EH (cell line): Measurements from ENCODE around the gene PALD1.

ENCODE experiments used
- DNase-seq: peaks from one replicate; pipeline ENCODE4 v3.0.0-alpha.2; 2015; ENCODE audit warnings: low read depth

Gene PALD1

DNA sequence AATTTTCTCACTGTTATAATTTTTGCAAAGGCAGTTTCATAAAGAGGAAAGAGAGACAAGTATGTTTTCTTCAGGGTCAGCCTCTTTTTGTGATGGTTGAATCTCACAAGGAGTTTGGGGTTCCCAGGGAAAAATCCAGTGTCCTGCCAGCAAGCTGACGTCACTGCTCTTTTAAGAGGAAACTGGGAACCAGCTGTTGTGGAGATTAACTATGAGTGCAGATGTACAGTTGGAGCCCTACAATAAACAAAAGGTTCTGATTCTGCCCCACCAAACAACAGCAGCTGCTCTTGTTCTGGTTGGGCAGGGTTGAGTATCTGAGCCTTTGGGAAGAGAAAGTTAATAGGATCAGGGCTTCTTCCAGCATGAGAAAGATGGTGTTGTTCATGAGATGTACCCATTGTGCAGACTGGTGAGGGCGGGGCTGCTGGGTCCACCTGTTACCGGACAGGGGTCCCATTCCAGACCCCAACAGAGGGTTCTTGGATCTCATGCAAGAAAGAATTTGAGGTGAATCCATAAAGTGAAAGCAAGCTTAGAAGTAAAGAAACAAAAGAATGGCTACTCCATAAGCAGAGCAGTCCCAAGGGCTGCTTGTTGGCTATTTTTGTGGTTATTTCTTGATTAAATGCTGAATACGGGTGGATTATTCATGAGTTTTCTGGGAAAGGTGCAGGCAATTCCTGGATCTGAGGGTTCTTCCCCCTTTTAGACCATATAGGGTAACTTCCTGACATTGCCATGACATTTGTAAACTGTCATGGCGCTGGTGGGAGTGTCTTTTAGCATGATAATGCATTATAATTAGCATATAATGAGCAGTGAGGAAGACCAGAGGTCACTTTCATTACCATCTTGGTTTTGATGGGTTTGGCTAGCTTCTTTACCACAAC lies 111.4 kb downstream of the PALD1 start:
- DNase-seq, result peak; percentile 13

DNA sequence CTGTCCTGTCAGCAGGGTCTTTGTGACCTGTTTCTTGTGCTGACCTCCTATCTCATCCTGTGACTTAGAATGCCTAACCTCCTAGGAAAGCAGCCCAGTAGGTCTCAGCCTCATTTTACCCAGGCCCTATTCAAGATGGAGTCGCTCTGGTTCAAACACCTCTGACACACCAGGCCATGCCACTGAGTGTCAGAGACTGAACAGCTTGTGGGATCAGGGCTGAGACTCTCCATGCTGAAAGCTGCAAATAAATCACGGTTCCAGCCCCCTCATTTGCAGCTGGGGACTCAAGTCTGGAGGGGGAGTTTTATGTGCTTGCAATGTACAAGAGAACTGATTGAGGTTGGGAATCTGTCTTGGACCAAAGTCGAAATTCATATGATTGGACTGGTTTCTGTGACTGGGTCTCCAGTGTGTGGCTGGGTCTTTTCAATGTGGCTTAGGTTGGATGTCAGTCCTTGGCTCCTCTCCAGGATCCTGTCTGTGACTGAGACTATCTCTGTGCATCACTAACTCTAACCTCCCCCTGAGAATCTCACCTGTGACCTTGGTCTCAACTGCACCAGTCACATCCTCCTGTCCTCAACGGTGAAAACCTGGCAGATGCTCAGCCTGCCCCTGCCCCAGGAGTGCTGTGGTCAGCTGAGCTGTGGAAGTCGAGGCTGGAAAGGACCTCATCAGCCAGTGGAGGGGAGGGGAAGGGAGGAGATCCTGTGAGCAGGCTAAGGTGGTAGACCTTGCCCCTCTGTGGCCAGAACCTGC lies 112.3 kb downstream of the PALD1 start:
- DNase-seq, result no peak

DNA sequence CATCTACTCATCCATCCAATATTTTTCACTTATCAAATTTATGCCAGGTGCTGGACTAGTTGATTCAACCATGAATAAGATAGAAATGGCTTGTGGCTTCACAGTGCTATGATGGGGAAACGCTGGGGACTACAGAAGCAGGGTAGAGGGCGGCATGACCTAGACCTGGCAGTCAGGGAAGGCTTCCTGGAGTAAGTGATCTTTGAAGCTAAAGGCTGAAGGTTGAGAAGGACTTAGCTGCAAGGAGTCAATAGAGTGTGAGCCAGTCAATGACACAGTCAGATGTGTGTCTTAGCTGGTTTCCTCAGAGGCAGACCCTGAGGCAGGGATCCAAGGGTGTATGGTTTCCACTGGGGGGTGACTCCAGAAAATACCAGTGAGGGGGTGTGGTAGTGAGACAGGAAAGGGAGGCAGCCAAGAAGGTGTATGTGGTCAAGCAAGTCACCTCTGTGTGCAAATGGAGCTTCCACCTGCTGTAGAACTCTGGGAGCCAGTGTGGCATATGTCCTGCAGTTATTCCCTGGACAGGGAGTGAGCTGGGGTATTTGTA lies 113.7 kb downstream of the PALD1 start:
- no peak for DNase-seq

DNA sequence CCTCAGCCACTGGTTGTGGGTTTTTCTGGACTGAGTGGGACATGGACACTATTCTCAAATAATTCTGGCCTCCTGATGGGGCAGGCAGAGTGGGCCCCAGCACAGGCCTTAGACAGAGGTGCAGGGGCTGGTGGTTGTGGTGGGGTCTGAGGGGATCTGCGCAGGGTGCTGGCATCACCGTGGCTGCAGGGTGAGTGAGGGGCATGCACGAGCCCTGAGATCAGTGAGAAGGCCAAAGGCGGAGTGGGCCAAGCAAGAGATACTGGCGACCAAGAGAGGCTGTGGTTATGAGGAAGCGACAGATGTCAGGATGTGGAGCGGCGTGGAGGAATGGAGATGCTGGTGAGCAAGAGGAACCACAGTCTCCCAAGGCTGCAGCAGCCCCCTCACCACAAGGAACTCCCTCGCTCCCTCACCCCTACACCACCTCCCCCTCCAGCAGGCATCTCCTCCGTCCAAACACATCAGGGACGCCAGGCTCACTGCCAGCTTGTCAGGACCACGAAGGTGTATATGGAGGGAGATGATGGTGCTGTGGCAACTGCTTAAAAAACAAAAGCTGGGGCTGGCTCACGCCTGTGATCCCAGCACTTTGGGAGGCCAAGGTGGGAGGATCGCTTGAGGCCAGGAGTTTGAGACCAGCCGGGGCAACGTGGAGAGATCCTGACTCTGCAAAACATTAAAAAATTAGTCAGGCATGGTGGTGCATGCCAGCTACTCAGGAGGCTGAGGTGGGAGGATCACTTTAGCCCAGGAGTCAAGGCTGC lies 114.4 kb downstream of the PALD1 start:
- no peak for DNase-seq

DNA sequence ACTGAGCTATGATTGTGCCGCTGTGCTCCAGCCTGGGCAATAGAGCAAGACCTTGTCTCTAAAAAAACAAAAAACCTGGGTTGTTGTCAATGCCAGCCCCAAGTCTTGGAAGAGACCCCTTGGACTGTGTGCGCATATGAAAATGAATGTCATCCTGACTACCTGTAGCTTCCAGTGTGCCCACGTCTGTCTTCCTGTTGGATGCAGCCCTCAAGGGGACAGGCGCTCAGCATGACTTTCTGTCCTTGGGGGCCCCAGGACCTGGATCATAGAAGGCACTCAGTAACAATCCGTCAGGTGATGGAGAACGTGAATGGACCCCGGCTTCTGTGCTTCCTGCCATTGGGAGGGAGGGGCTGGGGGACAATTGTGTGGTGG lies 114.9 kb downstream of the PALD1 start:
- no peak for DNase-seq

DNA sequence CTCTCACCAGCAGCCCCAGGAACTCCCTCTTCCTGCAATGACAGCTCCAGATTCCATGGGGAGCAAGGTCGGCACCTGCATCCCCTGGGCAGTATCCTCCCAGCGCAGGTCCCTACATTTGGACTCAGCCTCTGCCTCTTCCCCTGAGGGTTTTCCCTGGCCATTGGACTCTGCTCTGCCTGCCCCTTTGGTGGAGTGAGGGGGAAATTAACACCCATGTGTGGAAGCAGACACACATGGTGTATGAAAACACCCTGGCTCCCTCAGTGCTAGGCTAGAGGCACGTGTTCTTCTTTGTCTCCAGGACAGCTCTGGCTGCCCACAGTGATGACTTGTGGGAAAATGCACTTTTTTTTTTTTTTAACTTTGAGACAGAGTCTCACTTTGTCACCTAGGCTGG lies 115.6 kb downstream of the PALD1 start:
- DNase-seq, result no peak

DNA sequence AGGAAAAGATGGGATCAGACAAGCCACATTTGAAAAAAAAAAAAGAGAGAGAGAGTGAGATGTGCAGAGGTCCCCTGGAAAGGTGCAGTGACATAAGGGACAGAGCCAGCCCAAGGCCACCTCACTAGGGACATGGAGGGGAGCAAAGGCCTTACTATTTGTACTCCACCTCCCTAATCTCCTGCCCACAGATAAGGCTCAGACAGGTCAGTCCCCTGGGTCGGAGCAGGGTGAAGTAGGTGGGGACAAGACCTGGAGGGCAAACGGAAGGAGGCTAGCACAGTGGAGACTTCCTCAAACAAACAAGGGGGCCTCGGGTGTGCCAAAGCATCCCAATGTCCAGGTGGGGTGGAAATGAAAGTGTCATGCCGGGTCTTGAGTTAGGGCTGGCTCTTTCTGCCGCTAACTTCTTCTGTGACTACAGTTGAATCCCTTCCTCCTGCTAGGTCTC lies 117.0 kb downstream of the PALD1 start:
- no peak for DNase-seq

DNA sequence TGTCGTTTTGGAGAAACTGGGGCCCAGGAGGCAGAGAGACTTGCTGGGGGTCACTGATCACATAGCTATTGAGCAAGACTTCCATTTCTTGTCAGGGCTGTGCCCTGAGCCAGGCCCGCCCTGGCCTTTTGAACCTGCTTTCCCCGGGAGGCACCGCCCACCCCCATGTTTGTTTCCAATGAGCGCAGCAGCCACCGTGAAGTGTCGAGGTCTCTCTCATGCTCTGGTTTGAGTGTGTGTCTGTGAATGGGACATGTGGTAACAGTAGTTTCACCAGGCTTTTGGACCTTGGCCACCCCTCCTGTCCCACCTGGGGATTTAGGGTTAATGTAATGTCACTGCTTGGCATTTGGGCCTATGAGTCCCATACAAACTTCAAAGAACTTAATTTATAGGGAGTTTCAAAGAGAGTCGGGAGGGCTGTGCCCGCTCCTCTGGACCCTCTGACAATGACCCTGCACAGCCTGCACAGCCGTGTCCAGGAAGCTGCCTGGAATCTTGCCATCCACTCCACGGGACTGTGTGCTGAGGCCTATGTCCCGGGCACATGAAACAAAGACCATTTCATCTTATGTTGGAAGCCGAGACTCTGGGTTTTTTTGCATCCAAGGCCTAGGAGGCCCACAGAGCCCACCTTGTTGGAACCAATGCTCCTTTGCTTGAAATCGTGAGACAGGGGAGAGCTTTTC lies 117.7 kb downstream of the PALD1 start:
- DNase-seq, result no peak

DNA sequence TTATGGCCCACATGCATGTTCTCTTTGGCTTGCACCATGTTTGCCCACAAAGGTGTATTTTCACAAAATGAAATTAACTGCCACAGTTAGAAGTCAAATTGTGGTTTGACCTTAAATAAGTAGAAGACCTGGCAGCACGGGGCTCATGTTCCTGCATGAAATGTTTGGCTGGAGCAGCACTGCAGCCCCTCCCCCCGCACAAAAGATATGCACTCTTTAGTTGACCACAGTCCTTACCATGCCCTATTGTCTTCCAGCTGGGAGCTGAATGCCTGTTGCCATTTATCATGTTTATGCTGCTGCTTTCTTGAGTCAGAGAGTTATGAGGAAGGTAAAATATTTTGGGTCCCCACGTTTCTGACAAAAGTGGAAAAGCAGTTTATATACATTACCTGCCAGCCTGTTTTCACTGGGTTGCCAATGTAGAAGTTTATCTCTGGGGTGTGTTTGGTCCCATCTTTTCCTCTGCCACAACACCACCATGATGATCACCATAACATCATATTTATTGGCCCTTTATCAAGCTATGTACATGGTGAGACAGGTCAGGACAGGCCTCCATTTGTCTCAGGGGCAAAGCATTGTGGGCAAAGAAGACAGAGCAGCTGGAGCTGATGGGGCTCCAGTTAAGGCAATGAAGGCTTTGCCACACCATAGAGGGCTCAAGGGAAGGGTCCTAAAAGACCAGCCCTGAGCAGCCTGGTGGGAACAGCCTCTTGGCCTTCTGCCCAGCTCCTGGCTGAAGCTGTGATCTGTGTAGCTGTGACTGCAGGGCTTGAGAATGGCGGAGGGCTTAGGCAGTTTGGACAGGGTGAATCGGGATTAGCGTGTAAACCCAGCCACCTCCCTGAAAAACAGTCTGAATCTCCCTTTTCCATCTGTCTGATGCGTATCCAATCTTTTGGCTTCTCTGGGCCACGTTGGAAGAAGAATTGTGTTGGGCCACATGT lies 118.6 kb downstream of the PALD1 start:
- DNase-seq, result no peak

DNA sequence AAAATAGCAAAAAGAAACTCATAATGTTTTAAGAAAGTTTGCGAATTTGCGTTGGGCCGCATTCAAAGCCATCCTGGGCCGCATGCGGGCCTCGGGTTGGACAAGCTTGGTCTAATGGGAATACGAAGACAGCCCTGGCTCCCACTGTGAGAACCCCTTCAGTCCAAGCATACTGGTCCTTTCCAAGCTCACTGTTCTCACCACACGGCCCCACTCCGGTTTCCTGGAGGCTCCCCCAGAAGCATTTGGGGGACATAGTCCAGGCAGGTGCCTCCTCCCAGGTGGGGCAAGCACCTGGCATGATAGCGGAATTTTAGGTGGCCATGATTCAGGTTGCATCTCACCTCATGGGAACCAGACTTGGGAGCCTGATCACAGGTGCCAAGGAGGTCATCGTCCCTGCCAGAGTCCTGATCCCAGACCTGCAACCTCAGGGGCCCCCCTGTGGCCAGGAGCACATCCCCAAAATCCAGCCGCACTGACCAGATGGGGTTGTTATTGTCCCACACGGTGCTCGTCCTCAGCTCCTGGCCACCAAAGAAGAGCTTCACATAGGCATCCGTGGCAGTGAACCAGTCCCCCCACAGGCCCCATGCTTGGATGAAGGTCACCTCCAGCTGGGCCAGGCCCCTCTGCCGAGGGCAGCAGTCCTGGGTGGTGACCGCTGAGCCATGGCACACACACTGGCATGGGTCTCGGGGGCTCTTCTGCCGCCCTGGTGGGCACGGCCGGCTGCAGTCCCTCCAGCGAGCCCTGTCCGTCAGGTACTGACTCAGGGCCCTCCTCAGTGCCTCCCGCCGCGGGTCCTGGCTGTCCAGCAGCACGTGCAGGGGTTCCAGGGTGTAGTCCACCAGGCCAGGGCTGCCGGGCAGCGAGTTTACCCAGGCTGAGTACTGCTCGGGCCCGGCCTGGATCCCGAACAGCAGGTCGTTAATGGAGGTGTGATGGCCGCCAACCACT lies 119.6 kb downstream of the PALD1 start:
- no peak for DNase-seq

DNA sequence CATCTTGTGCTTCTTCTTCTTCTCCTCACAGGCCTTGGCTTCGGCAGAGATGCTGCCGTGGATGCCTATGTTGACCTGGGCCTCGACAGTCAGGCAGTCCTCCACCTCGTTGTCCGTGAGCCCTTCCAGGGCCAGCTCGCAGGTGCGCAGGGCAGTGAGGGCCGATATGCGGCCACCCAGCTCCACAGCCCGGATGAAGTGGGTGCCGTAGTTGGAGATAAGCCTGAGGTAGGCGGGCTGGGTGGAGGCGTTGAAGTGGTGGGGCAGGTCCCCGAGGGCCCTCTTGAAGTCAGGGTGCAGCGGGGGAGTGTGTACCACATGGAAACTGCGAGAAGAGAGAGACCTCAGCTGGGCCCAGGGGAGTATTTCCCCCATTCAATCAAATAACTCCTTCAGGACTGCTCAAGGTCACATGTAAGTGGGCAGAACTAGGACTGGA lies 120.3 kb downstream of the PALD1 start:
- DNase-seq, result no peak

DNA sequence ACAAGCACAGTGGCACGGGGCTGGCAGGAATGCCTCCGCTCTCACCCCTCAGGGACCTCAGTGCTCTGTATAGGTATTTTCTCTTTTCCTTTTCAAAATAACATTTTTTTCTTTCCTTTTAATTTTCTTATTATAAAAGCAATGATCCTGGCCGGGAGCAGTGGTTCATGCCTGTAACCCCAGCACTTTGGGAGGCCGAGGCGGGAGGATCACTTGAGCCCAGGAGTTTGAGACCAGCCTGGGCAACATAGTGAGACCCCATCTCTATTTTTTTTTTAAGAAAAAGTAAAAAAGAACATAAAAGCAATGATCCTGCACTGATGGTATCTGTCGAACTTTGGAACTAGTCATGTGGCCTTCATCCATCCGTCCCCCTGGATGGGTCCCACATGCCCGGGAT lies 120.8 kb downstream of the PALD1 start:
- DNase-seq, result no peak

DNA sequence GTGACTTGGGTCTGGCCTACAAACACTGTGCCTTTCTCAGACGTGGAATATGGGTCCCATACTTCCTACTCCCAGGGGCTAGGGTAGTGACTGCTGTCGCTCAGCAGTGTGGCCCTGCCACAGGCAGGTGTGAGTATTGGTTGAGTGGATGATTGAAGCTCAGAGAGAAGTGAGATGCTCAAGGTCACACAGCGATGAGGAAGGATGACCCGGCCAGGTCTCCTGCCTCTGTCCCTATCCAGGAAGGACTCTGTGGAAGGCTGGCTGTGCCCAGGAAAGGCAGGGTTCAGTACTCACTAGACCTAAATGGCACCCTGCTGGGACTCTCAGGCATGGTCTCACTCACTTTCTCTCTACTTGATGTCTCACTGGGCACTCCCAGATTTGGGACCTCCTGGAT lies 121.2 kb downstream of the PALD1 start:
- no peak for DNase-seq

DNA sequence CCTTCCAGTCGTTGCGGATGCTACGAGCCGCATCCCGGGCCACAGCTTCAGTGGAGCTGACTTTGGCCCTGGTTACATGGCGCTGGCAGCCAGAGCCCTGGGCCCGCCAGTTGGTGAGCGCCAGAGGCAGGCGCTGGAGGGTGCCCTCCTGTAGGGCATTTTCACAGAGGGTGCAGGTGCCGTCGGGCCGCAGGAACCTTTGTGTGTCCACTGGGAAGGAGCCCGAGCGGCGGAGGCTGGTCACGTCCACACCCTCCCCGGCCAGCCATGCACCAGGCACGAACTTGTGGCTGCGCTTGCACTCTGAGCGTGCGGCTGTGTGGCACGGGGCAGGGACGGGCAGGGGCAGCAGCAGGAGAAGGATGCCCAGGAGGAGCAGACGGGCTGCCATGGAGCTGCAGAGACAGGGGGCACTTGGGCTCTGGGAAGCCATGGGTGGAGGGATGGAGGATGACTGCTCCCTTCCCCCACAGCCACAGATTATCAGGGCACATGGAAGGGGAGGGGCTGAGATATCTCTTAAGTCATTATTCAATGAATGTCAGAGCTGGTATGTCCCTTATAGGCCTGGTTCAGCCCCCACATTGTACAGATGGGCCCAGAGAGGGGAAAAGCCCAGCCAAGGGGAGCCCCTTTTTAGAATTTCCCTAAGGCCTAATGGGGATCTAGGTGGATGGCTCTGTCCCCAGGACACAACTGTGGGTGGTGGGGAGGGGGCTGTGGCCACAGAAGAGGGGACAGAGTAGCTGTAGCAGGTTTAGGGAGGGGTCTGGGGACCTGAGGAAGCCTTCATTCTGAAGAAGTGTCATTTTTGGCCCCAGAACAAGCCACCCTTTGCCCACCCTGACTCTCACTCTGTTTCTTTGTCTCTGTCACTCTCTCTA lies 122.2 kb downstream of the PALD1 start:
- DNase-seq, result no peak

DNA sequence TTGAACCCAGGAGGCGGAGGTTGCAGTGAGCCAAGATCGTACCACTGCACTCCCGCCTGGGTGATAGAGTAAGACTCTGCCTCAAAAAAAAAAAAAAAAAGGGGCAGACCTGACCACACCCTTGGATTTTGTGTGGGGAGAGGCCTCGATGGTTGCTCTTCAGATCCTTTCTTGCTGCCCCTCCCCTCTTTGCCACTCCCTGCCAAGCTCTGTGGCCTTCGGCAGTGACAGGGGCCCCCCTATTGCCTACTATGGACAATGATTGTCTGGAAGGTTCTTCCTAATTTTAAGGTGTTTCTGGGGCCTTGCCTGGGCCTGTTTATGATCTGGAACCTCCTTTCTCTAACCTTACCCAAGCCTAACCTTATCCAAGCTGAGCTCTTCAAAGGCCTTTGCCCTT lies 123.2 kb downstream of the PALD1 start:
- no peak for DNase-seq

DNA sequence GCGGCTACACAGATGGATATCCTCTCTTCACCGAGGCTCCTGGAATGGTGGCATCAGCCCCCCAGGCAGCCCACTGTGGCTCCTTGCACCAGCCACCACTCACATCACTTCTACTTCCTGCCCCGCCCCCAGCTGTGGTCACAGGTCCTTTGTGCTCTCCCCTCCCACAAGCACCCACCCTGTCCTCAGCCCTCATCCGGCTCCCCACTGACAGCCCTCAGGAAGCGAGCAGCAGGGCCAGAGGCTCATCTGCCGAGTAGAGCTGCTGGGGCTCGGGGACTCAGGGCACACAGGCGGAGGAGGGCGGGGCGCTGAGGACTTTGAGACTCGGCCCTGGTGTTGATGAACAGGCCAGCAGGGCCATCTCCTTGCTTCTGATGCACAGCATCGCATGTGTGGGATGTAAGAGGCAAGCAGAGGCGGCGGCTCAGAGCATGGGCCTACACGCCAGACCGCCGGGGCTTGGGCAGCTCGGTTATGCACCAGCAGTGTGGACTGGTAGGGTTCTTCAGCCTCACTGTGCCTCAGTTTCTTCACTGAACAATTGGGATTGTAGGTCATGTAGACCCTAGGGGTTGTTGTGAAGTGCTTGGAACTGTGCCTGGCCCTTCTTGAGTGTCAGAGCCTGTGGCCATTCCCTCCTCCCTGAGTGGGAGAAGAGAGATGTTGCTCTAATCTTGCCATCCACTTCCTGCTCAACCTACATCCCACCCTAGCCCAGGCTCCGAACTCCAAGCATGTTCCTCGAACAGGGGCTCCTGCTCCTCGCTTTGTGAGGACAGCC lies 124.3 kb downstream of the PALD1 start, which contains the start of gene PRF1:
Gene PRF1, minus strand, starts transcription at position 77 of the 784 bp plus-strand sequence. CDS start 1,839 bp downstream, outside the sequence.
- no peak for DNase-seq

DNA sequence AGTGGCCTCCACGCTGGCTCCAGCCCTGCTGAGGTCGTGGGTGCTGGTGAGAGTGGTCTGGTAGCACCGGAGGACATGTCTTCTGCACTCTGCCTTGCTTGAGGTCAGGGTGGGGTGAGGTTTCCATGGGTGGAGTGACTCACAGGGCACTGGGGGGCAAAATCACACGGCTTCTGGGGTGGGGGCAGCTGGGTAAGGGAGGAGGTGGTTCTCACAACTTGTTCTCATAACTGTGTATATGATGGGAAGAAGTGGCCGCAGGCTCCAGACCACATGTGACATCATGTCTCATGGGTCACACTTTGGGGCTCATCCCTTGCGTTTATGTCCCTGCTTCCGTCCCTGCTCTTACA lies 124.9 kb downstream of the PALD1 start:
- no peak for DNase-seq
